HG03139 (cell line): ENCODE data around the gene ACSM2B.
"Not testable (repeated sequence)": the region's sequence is repeated elsewhere in the genome, so short reads cannot be mapped to it uniquely, and the experiment has no call there.

Experiments
- ATAC-seq: cut with Tn5 transposase; IDR thresholded peaks from one replicate; pipeline ENCODE4 v1.9.1; 2021; ENCODE audit not compliant: unreplicated experiment

The ACSM2B gene

GRCh38 chr16:20576145-20576544, at the start of gene ACSM2B:
Gene ACSM2B, minus strand, starts transcription at chr16:20576367. Its CDS starts 11,522 bp downstream, at chr16:20564845.
- ATAC-seq: not testable (repeated sequence)

GRCh38 chr16:20624882-20625807, 49.0 kb upstream of the ACSM2B start:
- ATAC-seq: no peak

- no peak for ATAC-seq
Observed at GRCh38 chr16:20624205-20624604, 48.0 kb upstream of the ACSM2B start.

DNA sequence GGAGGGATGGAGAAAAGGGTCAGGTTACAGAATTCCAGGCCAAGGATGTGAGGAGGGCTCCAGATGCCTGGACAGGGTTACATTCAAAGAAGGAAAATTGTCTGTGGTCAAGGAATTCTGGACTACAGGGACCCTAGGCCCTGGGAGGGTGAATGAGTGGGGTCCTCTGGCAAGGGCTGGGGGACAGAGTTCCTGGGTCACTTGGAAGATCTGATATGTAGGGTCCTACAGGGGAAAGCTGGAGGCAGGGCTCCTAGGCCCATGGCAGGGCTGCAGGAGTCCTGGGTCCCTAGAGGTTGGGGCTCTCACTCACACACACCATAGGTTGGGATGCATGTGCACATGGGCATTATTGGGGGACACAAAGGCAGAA, 46.3 kb upstream of the ACSM2B start:
- ATAC-seq: no peak

GRCh38 chr16:20621406-20621805, 45.2 kb upstream of the ACSM2B start:
- ATAC-seq: no peak

DNA sequence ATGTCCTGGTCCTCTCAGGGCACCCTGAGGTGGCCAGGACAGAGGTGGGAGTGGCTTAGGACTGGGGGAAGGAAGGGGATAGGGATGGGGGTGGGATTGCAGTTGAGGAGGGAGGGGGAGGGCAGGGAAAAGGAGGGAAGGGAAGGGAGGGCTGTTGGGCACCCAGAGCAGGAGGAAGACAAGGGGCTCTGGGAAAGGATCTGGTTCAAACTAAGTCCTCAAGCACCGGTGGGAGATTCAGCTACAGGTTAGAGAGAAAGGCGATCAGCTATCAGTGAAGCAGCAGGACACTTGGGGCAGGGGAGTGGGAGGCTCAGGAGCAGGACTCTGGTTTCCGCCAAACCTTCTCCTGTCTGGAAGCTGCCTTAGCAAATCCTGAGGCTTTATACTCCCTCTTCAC, 44.6 kb upstream of the ACSM2B start:
- ATAC-seq: no peak

DNA sequence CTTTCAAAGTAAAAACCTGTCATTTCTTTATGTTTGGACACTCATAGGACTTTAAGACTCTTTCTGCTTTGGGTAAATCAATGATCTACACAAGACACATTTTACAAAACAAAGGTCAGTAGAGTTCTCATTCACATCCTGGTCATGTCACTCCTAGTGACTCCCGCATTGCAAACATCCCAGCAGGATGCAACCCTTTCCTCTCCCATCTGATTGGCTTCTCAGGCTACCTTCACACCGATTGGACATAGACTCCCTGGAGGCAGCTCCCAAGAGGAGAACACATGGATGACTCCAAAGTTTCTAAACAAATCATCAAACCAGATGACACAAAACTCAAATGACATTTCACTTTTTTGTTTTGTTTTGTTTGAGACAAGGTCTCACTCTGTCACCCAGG, 43.8 kb upstream of the ACSM2B start:
- no peak for ATAC-seq

DNA sequence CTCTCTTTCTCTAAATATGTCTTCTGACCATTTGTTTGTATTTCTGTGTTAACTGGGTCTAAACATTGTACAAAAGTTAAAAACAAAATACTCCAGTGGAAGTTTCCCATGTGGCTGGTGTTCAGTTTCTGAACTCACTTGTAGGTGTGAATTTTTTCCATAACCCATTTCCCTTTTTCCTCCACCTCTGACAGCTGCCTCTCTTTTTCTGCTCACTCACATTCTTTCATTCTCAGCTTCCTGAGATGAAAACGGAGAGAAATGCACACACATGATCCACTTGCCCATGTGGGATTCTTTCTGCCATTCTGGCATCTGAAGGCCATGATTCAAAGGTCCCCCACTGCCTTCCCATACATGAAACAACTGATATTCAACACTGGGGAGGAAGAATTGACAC, 41.1 kb upstream of the ACSM2B start:
- ATAC-seq: no peak

GRCh38 chr16:20614186-20615141, 38.3 kb upstream of the ACSM2B start:
- no peak for ATAC-seq

DNA sequence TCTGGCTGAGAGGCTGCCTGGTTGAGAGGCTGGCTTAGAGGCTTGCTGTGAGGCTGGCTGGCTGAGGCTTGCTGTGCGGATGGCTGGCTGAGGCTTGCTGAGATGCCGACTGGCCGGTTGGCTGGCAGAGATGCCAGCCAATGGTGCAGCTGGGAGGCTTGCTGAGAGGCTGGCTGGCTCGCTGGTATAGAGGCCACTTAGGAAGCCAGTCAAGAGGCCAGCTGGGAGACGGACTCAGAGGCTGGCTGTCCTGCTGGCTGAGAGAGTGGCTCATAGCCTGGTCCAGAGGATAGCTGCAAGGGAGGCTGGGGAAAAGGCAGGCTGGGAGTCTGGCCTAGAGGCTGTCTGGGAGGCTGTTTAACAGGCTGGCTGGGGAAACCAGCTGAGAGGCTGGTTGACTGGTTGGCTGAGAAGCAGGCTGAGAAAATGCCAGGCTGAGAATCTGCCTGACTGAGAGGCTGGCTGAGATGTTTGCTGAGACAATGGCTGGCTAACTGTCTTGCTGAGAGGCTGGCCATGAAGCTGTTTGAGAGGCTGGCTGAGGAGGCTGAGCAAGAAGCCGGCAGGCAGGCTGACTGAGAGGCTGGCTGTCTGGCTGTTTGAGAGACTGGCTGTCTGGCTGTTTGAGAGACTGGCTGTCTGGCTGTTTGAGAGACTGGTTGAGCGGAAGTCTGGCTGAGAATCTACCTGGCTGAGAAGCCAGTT, 37.5 kb upstream of the ACSM2B start:
- no peak for ATAC-seq

- no peak for ATAC-seq
Observed at GRCh38 chr16:20612551-20613480, 36.6 kb upstream of the ACSM2B start.

DNA sequence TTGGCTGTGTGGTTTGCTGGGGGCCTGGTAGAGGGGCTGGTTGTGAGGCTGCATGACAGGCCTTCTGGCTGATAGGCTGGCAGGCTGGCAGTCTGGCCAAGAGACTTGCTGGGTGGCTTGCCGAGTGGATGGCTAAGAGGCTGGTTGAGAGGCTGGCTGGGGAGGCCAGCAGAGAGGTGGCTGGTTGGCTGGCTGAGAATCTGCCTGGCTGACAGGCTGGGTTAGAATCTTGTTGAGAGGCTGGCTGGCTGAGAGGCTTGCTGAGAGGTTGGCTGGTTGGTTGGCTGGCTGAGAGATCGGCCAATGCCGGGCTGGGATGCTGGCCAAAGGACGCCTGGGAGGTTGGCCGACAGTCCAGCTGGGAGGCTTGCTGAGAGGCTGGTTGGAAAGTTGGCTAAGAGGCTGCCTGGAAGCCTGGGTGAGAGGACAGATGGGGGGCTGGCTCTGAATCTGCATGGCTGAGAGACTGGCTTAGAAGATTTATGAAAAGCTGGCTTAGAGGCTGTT, 35.9 kb upstream of the ACSM2B start:
- no peak for ATAC-seq

- no peak for ATAC-seq
Observed at GRCh38 chr16:20611350-20611902, 35.3 kb upstream of the ACSM2B start.

- no peak for ATAC-seq
Observed at GRCh38 chr16:20610892-20611349, 34.8 kb upstream of the ACSM2B start.

- no peak for ATAC-seq
Observed at GRCh38 chr16:20610211-20610891, 34.2 kb upstream of the ACSM2B start.

DNA sequence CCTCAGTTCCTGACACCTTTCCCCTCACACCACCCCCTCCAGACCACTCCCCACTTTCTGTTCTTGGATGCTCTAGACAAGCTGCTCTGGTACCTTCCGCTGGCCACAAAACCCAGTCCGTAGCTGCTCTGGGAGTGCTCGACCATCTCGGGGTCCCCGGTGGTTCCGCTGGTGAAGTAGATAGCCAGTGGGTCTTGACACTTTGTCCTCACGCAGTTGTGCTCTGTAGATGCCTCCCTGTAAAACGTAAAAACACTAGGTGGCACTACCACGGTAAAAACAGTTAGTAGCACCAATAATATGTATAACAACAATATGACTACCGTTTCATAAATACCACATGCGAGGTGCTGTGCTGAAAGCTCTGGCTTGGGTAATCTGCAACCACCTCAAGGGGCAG, 26.0 kb upstream of the ACSM2B start:
- not testable (repeated sequence) for ATAC-seq

GRCh38 chr16:20599475-20599874, 23.3 kb upstream of the ACSM2B start:
- not testable (repeated sequence) for ATAC-seq

DNA sequence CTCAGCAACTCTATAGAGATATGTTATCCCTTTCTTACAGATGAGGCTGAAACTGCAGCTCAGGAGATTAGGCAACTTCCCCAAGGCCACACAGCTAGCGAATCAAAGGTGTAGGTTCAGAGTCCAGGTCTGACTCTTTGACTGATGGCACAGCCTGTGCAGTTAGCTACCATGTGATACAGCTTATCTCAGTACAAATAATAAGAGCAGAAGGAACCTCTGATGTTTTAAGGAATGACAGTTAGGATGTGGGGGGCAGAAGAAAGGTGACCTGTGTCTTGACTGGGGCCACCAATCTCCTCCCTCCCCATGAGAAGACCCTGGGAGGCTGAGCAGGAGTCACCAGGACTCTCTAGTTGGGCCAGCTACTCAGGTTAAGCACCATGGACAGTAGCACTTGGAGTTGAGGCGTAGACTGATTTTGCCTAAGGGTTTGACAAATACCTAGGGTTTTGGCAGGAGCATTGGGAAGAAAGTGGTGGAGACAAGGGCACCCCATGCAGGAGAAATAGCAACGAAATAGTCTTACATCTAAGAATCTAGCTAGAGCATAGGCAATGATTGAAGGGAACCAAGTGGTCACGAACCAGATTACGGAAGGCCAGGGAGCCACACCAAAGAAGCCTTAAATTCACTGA, 22.8 kb upstream of the ACSM2B start:
- no peak for ATAC-seq
